Measurements from ENCODE around the gene CYP2A6.
"Not testable (repeated sequence)": the region's sequence is repeated elsewhere in the genome, so short reads cannot be mapped to it uniquely, and the experiment has no call there.

The CYP2A6 gene

GRCh38 chr19:40850277-40850676 is at the start of gene CYP2A6:
Gene CYP2A6 (minus strand): TSS chr19:40850447. CDS start chr19:40850426, 21 bp downstream.
- DNase-seq = not testable (repeated sequence)

DNA sequence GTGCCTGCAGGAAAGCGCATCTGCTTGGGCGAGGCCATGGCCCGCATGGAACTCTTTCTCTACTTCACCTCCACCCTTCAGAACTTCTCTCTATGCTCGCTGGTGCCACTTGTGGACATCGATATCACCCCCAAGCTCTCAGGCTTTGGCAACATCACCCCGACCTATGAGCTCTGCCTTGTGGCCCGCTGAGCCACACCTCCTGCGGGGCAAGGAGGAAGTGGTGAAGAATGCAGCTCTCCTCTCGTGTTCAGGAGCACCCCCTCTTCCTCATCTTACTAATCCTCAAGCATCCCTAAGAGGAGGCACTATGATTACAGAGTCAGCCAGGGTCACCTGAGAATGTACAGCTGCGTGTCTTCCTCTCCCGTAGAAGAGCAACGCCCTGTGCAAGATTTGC is 49.7 kb upstream of the CYP2A6 start:
- DNase-seq = not testable (repeated sequence)

DNA sequence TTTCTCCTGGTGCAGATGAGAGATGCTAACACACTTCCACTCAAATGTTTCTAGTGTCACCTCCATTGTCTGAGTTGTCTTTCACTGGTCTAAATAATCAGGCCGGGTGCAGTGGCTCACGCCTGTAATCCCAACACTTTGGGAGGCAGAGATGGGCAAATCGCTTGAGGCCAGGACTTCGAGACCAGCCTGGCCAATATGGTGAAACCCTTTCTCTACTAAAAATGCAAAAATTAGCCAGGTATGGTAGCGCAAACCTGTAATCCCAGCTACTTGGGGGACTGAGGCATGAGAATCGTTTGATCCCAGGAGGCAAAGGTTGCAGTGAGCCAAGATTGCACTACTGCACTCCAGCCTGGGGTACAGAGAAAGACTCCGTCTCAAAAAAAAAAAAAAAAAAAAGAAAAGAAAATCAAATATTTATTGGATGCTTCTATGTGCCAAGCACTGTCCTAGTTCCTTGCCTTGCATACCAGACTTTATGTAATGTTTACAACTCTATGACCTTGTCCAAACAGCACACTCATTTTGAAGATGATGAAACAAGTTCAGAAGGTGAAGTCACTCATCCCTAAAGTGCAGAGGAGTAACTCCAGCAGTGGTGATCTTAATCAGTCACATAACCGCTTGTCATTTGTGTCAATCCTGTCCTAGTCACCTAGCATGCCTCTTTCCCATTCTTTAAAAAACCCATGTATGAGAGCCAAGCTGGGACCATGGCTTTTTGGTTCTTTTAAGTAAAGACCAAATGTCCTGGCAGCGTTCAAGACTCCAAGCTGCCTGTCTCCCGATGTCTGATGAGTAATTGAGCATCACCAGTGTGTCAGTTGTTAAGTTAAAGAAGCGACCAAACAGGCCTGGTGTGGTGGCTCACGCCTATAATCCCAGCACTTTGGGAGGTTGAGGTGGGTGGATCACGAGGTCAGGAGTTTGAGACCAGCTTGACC is 46.9 kb upstream of the CYP2A6 start:
- not testable (repeated sequence) for DNase-seq

GRCh38 chr19:40896418-40896796 is 46.2 kb upstream of the CYP2A6 start:
- DNase-seq = no peak

- no peak for DNase-seq
Observed at GRCh38 chr19:40893112-40893511, 42.9 kb upstream of the CYP2A6 start.

- no peak for DNase-seq
Observed at GRCh38 chr19:40889366-40889765, 39.1 kb upstream of the CYP2A6 start.

GRCh38 chr19:40888191-40888590 is 37.9 kb upstream of the CYP2A6 start:
- no peak for DNase-seq

- DNase-seq = not testable (repeated sequence)
Observed at GRCh38 chr19:40884187-40884931, 34.1 kb upstream of the CYP2A6 start.

GRCh38 chr19:40882062-40882461 is 31.8 kb upstream of the CYP2A6 start, which contains the start of gene CYP2A7:
Gene CYP2A7 (minus strand): TSS chr19:40882231. CDS start chr19:40882210, 21 bp downstream.
- not testable (repeated sequence) for DNase-seq

- DNase-seq = not testable (repeated sequence)
Observed at GRCh38 chr19:40879349-40879748, 29.1 kb upstream of the CYP2A6 start.

DNA sequence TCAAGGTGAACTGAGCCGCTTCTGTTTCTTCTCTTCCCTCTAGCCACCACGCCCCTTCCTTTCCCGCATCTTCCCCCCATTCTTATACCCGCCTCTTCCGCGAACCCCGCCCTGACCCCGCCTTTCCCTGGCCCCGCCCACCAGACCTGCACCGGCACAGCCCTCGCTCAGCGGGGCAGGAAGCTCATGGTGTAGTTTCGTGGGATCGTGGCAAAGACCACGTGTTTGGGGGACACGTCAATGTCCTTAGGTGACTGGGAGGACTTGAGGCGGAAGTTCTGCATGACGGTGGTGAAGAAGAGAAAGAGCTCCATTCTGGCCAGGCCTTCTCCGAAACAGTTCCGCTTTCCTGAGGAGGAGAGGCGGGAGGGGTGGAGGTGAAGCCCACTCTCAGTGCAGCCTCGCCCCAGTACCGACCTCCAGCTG is 25.3 kb upstream of the CYP2A6 start:
- not testable (repeated sequence) for DNase-seq

- DNase-seq = not testable (repeated sequence)
Observed at GRCh38 chr19:40874874-40875273, 24.6 kb upstream of the CYP2A6 start.

GRCh38 chr19:40873873-40874272 is 23.6 kb upstream of the CYP2A6 start:
- not testable (repeated sequence) for DNase-seq

GRCh38 chr19:40872209-40872608 is 22.0 kb upstream of the CYP2A6 start:
- DNase-seq = no peak

GRCh38 chr19:40867701-40868100 is 17.5 kb upstream of the CYP2A6 start:
- no peak for DNase-seq

DNA sequence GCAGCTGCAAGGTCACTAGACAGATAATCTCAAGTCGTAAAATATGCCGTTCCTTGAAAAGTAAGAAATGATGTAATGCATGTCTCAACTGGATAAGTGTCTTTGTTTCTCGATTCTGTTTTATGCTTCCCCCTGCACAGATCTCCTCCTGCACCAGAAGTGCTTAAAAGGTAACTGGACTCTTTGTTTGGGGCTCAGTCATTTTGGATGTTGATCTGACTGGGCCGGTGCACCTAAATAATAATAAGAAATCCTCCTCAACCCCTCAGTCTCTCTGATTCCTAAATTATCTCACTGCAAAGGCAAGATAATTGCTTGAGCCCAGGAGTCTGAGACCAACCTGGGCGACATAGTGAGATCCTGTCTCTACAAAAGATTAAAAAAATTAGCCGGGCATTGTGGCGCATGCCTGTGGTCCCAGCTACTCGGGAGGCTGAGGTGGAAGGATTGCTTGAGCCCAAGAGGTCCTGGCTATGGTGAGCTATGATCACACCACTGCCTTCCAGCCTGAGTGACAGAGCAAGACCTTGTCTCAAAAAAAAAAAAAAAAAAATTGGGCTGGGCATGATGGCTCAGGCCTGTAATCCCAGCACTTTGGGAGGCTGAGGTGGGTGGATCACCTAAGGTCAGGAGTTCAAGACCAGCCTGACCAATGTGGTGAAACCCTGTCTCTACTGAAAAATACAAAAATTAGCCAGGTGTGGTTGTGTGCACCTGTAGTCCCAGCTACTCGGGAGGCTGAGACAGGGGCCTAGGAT is 14.7 kb upstream of the CYP2A6 start:
- not testable (repeated sequence) for DNase-seq

DNA sequence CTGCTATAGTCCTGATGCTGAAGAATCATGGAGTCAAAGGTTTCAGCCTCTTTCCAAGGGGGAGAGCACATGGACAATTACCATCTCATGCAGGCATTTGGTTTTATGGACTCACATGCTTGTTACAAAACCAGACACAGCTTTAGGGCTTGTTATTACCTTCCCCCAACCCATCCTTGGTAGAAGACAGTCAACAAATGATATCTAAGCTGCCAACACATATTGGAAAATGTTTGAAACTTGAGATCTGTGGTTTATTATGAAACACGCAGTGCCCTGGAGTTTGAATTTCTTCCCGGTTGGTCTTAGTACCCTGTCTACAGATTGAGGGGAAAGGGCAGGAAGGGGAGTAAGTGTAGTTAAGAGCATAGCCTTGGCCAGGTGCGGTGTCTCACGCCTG is 12.5 kb upstream of the CYP2A6 start:
- no peak for DNase-seq

DNA sequence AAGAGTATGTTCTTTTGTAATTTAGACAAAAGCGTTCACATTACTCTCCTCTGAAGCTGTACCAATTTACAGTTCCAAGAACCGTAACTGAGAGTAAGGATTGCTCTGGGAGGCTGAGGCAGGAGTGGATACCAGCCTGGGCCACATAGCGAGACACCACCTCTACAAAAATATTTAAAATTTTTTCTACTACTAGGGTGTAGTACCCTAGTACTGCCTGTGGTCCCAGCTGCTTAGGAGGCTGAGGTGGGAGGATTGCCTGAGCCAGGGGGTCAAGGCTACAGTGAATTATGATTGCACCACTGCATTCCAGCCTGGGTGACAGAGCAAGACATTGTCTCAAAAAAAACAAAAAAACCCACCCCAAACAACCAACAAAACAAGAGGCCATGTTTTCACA is 12.1 kb upstream of the CYP2A6 start:
- DNase-seq = no peak

- no peak for DNase-seq
Observed at GRCh38 chr19:40858109-40858508, 7.9 kb upstream of the CYP2A6 start.

GRCh38 chr19:40852467-40853152 is 2.4 kb upstream of the CYP2A6 start:
- not testable (repeated sequence) for DNase-seq

DNA sequence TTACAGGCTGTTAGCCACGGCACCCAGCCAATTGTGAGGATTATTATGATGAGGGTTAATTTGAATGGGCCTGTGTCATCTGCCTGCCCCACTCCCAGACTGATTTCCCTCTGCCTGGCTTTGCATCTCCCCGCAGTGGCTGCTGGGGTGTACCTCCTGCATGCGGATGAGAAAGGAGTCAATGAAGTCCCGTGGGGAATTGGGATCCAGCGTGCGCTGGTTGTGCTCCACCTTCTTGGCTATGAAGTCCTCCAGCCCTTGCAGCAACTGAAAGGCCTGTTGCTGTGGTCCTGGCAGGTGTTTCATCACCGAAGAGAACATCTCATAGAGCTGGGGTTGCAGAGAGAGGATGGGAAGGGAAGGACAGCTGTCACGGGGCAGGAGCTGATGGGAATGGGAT is 3.5 kb downstream of the CYP2A6 start:
- DNase-seq = not testable (repeated sequence)

DNA sequence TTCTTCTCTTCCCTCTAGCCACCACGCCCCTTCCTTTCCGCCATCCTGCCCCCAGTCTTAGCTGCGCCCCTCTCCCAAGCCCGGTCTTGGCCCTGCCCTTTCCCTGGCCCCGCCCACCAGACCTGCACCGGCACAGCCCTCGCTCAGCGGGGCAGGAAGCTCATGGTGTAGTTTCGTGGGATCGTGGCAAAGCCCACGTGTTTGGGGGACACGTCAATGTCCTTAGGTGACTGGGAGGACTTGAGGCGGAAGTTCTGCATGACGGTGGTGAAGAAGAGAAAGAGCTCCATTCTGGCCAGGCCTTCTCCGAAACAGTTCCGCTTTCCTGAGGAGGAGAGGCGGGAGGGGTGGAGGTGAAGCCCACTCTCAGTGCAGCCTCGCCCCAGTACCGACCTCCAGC is 6.6 kb downstream of the CYP2A6 start:
- DNase-seq = not testable (repeated sequence)

Data from SW 1271 (cell line).